GM23248 (cell line): ENCODE measurements around the gene HEMGN. TPM values are rescaled to one million over a fixed set of nuclear protein-coding genes. Genes with fewer than 3 reads are reported as not detected.

ENCODE experiments used
- DNase-seq: peaks from one replicate; pipeline ENCODE4 v3.0.0-alpha.2; 2015
- H2AFZ ChIP-seq: fragments of 200-600 bp; sonication (generic); 2 replicates; pipeline ENCODE4 v1.6.1; 2016; ENCODE audit warnings: antibody characterized with exemption
- H3F3A ChIP-seq: fragments of 200-600 bp; sonication (generic); 2 replicates; pipeline ENCODE4 v1.6.1; 2016; ENCODE audit warnings: mild to moderate bottlenecking, antibody characterized with exemption, mixed run types; ENCODE audit not compliant: insufficient read depth
- H3K27ac ChIP-seq: fragments of 200-600 bp; sonication (generic); 2 replicates; pipeline ENCODE4 v1.5.1; 2016; ENCODE audit warnings: mild to moderate bottlenecking
- H3K27me3 ChIP-seq: fragments of 200-600 bp; sonication (generic); replicated peaks from 2 replicates; pipeline ENCODE4 v1.6.1; 2016; ENCODE audit warnings: mild to moderate bottlenecking; ENCODE audit not compliant: insufficient read depth
- H3K36me3 ChIP-seq: fragments of 200-600 bp; sonication (generic); 2 replicates; pipeline ENCODE4 v1.6.1; 2016; ENCODE audit warnings: low read depth, mild to moderate bottlenecking
- H3K4me1 ChIP-seq: fragments of 200-600 bp; sonication (generic); 2 replicates; pipeline ENCODE4 v1.6.1; 2016; ENCODE audit warnings: mild to moderate bottlenecking; ENCODE audit not compliant: insufficient read depth
- H3K4me2 ChIP-seq: fragments of 200-600 bp; sonication (generic); one replicate; pipeline ENCODE4 v1.6.1; 2016; ENCODE audit warnings: mild to moderate bottlenecking; ENCODE audit not compliant: unreplicated experiment
- H3K4me3 ChIP-seq: fragments of 200-600 bp; sonication (generic); 2 replicates; pipeline ENCODE4 v1.5.1; 2016; ENCODE audit warnings: mild to moderate bottlenecking
- H3K79me2 ChIP-seq: fragments of 200-600 bp; sonication (generic); 2 replicates; pipeline ENCODE4 v1.6.1; 2016; ENCODE audit warnings: mild to moderate bottlenecking; ENCODE audit not compliant: insufficient read depth
- H3K9ac ChIP-seq: fragments of 200-600 bp; sonication (generic); 2 replicates; pipeline ENCODE4 v1.6.1; 2016; ENCODE audit warnings: mild to moderate bottlenecking
- H3K9me2 ChIP-seq: fragments of 200-600 bp; sonication (generic); 2 replicates; pipeline ENCODE4 v1.6.1; 2016; ENCODE audit warnings: mixed run types, mild to moderate bottlenecking, moderate library complexity; ENCODE audit not compliant: insufficient read depth
- H3K9me3 ChIP-seq: fragments of 200-600 bp; sonication (generic); one replicate; pipeline ENCODE4 v1.6.1; 2017; ENCODE audit warnings: low read depth
- H4K20me1 ChIP-seq: fragments of 200-600 bp; sonication (generic); 2 replicates; pipeline ENCODE4 v1.6.0; 2016; ENCODE audit not compliant: insufficient read depth
- EZH2 ChIP-seq: fragments of 200-600 bp; sonication (generic); IDR thresholded peaks from 2 replicates; pipeline ENCODE4 v1.6.1; 2018; ENCODE audit warnings: antibody characterized with exemption, mild to moderate bottlenecking; ENCODE audit not compliant: insufficient read depth, poor library complexity, severe bottlenecking
- EZH2phosphoT487 ChIP-seq: fragments of 200-600 bp; sonication (generic); IDR thresholded peaks from 2 replicates; pipeline ENCODE4 v1.6.1; 2018; ENCODE audit warnings: antibody characterized with exemption, moderate library complexity, mild to moderate bottlenecking, low read depth; ENCODE audit not compliant: insufficient read depth
- WGBS, 2 experiments: methylation state at CpG; one replicate each; pipeline ENCODE4 v1.1.6; 2015 to 2017; ENCODE audit warnings: low lambda C conversion rate in 2 of 2, low coverage in 1 of 2; ENCODE audit errors: missing lambda C conversion rate in 2 of 2; 5-methylcytosine and 5-hydroxymethylcytosine counted together
- in situ Hi-C: fragments of 300-500 bp; cut with MboI; formaldehyde crosslinking; loops from 2 replicates; pipeline ENCODE4 v1.15.0; 2020
- polyA plus RNA-seq: library from polyadenylated mRNA; unstranded; fragments of >200 nt; fragmentation: Nextera tagmentation; extraction: Ambion mirVana; gene quantifications from 2 replicates; pipeline ENCODE4 v1.2.1, GENCODE V29; 2016
- total RNA-seq: library from RNA; depleted of rRNA; stranded (reverse); fragments of >200 nt; shearing (Covaris generic); gene quantifications from 2 replicates; pipeline ENCODE4 v1.2.3, GENCODE V29; 2014

Gene HEMGN
- total and polyA plus RNA-seq, 2 experiments from 2014 or later: not detected

GRCh38 chr9:97972753-97973152 lies 34.8 kb upstream of the HEMGN start:
- no peak overlapping the region for H2AFZ ChIP-seq
- DNase-seq: no peak
- in situ Hi-C loops: no loop called here

GRCh38 chr9:97970165-97970564 lies 32.2 kb upstream of the HEMGN start:
- H2AFZ ChIP-seq: no peak overlapping the region
- TF ChIP-seq EZH2phosphoT487 (no peak), EZH2 (no peak)
- no peak overlapping the region for H3K27ac ChIP-seq
- no peaks in the 10 kb centered on the region for H4K20me1 ChIP-seq
- H3K9me2 ChIP-seq: no peaks in the 10 kb centered on the region
- peaks cover 5% of the 10 kb centered on the region; the same call in 1 of the 2 replicates for H3K27me3 ChIP-seq
- no peak overlapping the region for H3K4me2 ChIP-seq
- no peaks in the 10 kb centered on the region for H3K9me3 ChIP-seq
- no peaks in the 10 kb centered on the region for H3F3A ChIP-seq
- no peak for DNase-seq
- no peaks in the 10 kb centered on the region for H3K36me3 ChIP-seq
- 76 to 77% methylated on average over 7 of the region's 7 CpGs for WGBS, 2 experiments
- no peaks in the 10 kb centered on the region for H3K79me2 ChIP-seq
- in situ Hi-C loops: no loop called here
- H3K4me1 ChIP-seq: no peaks in the 10 kb centered on the region
- H3K4me3 ChIP-seq: no peak overlapping the region
- H3K9ac ChIP-seq: no peak overlapping the region

More at GRCh38 chr9:97972753-97973152, 34.8 kb upstream of the HEMGN start:
- Histone ChIP-seq H3F3A (no peaks in the 10 kb centered on the region), H3K4me2 (no peak overlapping the region), H3K36me3 (no peaks in the 10 kb centered on the region), H3K27me3 (no peaks in the 10 kb centered on the region), H3K4me1 (no peaks in the 10 kb centered on the region), H3K4me3 (no peak overlapping the region), H3K9me2 (no peaks in the 10 kb centered on the region), H4K20me1 (no peaks in the 10 kb centered on the region), H3K9ac (no peak overlapping the region), H3K79me2 (no peaks in the 10 kb centered on the region), H3K27ac (no peak overlapping the region), H3K9me3 (no peaks in the 10 kb centered on the region)
- WGBS, 2 experiments: 64 to 66% methylated on average over 4 of the region's 4 CpGs
- TF ChIP-seq EZH2 (no peak), EZH2phosphoT487 (no peak)

- WGBS, 2 experiments: 70 to 80% methylated on average over 2 of the region's 2 CpGs
- H3K27ac ChIP-seq: no peak overlapping the region
- no peaks in the 10 kb centered on the region for H3K9me2 ChIP-seq
- H3K79me2 ChIP-seq: no peaks in the 10 kb centered on the region
- H3K9ac ChIP-seq: no peak overlapping the region
- TF ChIP-seq EZH2phosphoT487 (no peak), EZH2 (no peak)
- no peak overlapping the region for H3K4me3 ChIP-seq
- H3K36me3 ChIP-seq: no peaks in the 10 kb centered on the region
- peaks cover 5% of the 10 kb centered on the region; the same call in 1 of the 2 replicates for H3K27me3 ChIP-seq
- no peaks in the 10 kb centered on the region for H3K4me1 ChIP-seq
- H3F3A ChIP-seq: no peaks in the 10 kb centered on the region
- no peak overlapping the region for H3K4me2 ChIP-seq
- H2AFZ ChIP-seq: no peak overlapping the region
- no peaks in the 10 kb centered on the region for H4K20me1 ChIP-seq
- H3K9me3 ChIP-seq: no peaks in the 10 kb centered on the region
- in situ Hi-C loops: no loop called here
- DNase-seq: no peak
Measured at GRCh38 chr9:97969014-97969413, 31.0 kb upstream of the HEMGN start.

GRCh38 chr9:97966493-97966892 lies 28.5 kb upstream of the HEMGN start:
- no peaks in the 10 kb centered on the region for H4K20me1 ChIP-seq
- H3K9me2 ChIP-seq: no peaks in the 10 kb centered on the region
- H3K4me2 ChIP-seq: no peak overlapping the region
- peaks cover 5% of the 10 kb centered on the region; the same call in 1 of the 2 replicates for H3K27me3 ChIP-seq
- H3F3A ChIP-seq: no peaks in the 10 kb centered on the region
- in situ Hi-C loops: no loop called here
- DNase-seq: no peak
- no peaks in the 10 kb centered on the region for H3K79me2 ChIP-seq
- H2AFZ ChIP-seq: no peak overlapping the region
- no peaks in the 10 kb centered on the region for H3K4me1 ChIP-seq
- no peak for TF ChIP-seq EZH2
- TF ChIP-seq EZH2phosphoT487: no peak
- no peak overlapping the region for H3K4me3 ChIP-seq
- no peak overlapping the region for H3K27ac ChIP-seq
- H3K9me3 ChIP-seq: no peaks in the 10 kb centered on the region
- no peak overlapping the region for H3K9ac ChIP-seq
- no peaks in the 10 kb centered on the region for H3K36me3 ChIP-seq
- 0 to 10% methylated on average over 1 of the region's 1 CpG for WGBS, 2 experiments

GRCh38 chr9:97964901-97965300 lies 26.9 kb upstream of the HEMGN start:
- Histone ChIP-seq H3K9me3 (no peaks in the 10 kb centered on the region), H3K4me3 (no peak overlapping the region), H2AFZ (no peak overlapping the region), H3K9ac (no peak overlapping the region), H3F3A (peaks cover under 1% of the 10 kb centered on the region; the same call in 1 of the 2 replicates), H3K4me2 (no peak overlapping the region), H3K79me2 (no peaks in the 10 kb centered on the region), H3K27ac (no peak overlapping the region), H3K4me1 (no peaks in the 10 kb centered on the region), H3K27me3 (peaks cover 5% of the 10 kb centered on the region; the same call in 1 of the 2 replicates), H4K20me1 (no peaks in the 10 kb centered on the region), H3K9me2 (no peaks in the 10 kb centered on the region), H3K36me3 (no peaks in the 10 kb centered on the region)
- no peak for DNase-seq
- TF ChIP-seq EZH2phosphoT487 (no peak), EZH2 (no peak)
- in situ Hi-C loops: no loop called here
